Suppressor macrophage treated with lipopolysaccharide for 1 hour (primary cell): ENCODE data around the gene PGF.

Source experiments
- DNase-seq, 3 donors: peaks; one replicate each; pipeline ENCODE4 v3.0.0-alpha.2; 2020 to 2022

Gene PGF

DNA sequence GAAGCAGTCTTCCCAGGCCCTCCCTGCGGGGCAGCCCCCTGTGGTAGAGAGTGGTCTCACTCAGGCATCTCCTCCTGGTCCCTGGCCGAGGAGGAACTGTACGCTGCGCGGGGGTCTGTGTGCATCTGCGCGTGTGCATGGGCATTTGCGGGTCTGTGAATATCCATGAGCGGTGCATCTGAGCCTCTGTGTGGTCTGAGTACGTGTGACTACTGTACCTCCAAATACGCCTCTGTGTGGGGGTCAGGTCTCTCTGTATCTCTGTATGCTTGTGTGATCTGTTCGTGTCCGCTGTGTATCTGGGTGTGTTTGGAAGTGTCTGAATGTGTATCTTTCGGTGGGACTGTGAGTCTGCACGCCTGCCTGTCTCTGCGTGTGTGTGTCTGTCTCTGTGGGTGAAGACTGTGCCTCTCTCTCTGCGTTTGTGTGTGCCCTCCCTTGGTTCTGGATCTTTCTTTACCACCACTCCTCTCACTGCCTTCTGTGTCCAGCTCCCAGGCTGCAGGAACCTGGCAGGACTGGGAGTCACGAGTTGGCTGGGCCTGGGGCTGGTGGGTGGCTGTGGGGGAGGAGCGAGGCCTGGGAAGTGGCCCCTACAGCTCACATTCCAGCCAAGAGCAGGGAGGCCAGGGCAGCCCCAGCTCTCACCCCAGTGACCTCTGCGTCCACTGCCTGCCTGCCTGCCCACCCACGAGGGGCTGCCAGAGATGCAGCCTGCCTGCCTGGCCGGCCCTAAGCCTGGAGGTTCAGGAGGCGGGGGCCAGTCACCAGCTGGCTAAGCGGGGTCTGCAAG lies 1.1 kb upstream of the PGF start:
- DNase-seq = no peak

DNA sequence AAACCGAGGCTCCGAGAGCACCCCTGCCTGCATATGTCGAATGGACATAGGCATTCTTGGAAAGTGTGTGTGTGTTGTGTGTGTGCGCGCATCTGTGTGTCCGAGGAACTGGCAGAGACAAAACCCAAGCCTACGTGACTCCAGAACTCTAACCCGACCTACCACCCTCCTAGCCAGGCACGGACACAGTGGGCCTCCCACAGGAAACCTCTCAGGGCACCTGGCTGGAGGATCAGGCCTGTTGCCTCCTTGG lies 556 bp upstream of the PGF start:
- no peak for DNase-seq

DNA sequence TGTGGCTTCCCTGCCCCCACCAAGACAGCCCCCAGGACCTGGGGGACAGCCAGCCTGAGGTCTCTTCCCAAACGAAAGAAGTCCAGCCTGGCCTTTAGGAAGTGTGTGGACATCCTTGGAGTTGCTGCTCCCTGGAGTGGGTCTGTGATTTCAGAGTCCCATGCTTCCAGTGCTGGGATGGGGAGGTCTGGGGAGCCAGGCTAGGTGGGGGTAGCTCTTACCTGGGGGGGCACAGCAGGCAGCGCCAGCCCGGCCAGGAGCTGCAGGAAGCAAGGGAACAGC lies 509 bp downstream of the PGF start:
- no peak for DNase-seq

- DNase-seq = no peak
These were observed 1.0 kb downstream of the PGF start for GRCh38 chr14:74954232-74954946.

- no peak for DNase-seq
These were observed 1.7 kb downstream of the PGF start for GRCh38 chr14:74953686-74954085.

DNA sequence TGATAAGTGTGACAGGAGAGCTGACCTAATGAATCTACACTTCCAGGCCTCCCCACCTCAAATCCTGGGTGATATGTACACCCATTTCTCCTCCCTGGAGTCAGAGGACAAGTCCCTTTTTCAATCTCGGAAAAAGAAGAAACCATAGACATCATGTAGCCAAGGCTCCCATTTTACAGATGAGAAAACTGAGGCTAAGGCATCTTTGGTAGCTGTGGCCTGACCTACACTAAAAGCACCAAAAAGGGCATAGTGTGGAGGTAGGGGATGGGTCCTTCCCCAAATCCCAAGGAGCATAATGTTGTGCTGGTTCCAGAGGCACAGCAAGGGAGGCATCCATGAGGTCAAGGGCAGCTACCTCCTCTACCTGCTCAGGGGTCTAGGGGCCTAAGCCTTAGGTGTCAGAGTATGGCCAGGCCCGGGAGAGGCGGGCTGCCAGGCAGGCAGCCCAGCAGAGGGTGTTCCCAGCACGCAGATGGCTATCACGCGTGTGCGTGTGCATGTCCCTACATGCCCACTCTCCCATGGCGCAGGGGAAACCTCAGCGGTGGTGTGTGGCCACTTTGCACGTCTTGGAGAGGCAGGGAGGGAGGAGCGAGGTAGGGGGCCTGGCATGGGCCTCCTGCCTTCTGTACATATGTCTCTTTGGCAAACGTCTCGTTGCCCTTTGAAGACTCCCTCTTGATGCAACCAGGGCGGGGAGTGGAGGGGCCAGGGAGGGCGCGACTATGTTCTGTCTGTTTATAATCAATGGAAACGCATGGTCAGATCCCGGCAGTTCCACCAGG lies 2.5 kb downstream of the PGF start:
- DNase-seq = no peak

DNA sequence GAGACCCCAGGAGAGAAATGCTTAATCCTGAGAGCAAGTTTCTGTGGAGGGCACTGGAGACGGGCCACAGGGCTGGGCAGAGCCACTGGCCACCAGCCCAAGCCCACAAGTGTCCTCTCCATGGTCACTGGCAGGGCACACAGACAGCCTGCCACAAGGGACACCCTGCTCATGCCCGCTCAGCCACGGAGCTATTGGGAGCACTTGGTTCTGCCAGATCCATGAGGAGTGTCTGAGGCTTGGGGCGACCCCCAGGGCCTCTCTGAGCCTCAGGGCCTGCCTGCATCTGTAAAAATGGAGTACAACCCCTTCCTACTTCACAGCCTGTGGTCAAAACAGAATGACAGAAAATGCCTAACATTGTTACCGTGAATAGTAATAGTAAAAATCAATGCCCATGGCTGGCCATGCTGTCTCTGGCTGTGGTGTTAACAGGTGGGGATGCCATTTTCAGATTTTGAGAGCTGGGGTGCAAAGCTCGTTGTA lies 3.2 kb downstream of the PGF start:
- DNase-seq = no peak

- no peak for DNase-seq
These were observed 3.8 kb downstream of the PGF start for GRCh38 chr14:74951443-74952179.

GRCh38 chr14:74950795-74951442 lies 4.5 kb downstream of the PGF start:
- no peak for DNase-seq

- DNase-seq = no peak
These were observed 5.4 kb downstream of the PGF start for GRCh38 chr14:74949859-74950573.

GRCh38 chr14:74949191-74949601 lies 6.2 kb downstream of the PGF start:
- DNase-seq = no peak

- DNase-seq = no peak
These were observed 6.9 kb downstream of the PGF start for GRCh38 chr14:74948228-74949175.

GRCh38 chr14:74947353-74948227 lies 7.8 kb downstream of the PGF start:
- no peak for DNase-seq

DNA sequence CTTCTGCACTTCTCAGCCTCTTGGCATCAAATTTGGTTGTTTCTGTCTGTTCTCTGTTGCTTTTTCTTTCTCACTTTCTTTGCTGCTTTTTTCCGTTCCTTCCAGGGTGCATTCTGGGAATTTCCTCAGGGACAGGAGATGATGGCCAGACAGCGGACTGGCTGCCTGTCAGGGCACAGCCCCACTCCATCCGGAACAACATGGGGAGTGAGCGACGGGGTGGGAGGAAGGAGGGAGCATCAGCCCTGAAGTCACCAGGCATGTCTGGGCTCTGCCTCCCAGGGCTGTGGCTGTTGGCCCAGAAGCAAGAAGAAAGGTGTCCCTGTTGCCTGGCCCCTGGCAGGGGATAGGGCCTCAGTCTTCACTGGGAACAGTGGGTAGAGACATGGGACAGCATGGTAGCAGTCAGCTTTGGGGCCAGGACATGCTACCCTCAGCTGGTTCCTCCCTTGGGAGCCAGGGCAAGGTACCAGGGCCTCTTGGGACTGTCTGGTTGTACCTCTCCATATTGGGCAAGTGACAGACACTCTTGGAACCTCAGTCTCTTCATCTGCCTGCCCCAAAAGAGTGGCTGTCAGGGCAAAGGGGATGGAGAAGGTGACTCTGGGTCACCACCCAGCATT lies 8.6 kb downstream of the PGF start:
- no peak for DNase-seq

DNA sequence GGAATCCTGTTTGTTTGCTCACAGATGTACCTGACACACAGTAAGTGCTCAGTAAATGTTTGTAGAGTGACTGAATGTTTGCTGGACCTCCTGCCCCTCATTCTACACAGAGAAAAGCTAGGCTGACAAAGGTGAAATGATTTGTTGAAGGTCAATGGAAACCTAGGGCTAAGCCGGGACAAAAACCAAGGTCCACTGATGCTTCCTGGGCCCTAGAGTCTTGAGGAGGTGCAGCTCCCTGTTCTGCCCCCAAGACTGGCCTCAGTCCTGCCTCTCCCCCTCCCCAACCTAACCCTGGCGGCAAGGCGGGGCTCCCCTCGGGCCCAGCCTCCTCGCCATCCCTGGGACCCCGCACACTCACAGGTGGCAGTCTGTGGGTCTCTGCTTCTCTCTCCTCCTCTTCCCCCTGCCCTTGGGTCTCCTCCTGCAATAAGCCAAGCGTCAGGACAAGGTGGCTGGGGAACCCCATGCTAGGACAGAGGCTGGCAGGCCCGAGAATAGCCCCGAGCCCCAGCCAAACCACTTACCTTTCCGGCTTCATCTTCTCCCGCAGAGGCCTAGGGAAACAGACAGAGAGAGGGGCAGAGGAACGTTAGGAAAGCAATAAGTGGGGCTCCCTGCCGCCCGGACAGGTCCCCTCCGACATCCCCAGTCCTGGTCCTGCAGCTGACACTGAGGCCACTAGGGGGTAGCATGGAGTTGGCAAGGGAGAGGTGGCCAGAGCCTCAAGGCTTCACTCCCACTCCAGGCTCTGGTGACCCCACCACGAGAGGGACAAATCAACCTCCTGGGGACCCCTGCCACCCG lies 9.3 kb downstream of the PGF start:
- DNase-seq = peak; percentile 79 to 90 (median 84)

- peak; percentile 52 to 84 (median 65) for DNase-seq
These were observed 10.0 kb downstream of the PGF start for GRCh38 chr14:74945261-74945851.

- no peak for DNase-seq
These were observed 12.8 kb downstream of the PGF start for GRCh38 chr14:74942608-74943007.

DNA sequence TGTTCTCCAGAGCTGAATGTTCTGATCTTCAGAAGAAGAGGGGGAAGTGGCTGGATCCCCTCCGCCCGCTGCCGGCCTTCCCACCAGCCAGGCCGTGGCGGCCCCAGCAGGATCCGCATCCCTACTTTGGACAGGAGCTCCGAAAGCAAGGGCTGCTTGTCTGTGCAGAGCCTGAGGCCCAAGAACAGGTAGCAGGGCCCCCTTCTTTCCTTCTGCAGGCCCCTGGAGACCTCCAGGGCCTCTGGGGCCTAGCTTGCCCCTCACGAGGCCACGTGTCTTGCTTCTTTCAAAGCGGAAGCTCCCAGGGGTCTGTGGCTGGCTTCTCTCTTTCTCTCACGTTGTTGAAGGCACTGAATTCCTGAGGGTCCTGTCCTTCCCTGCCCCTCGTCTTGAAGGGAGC lies 13.2 kb downstream of the PGF start:
- peak in 1 of 3 donors; percentile 37 for DNase-seq
